Endothelial cell of umbilical vein (primary cell): ENCODE results near the gene SELPLG. TPM values are rescaled to one million over a fixed set of nuclear protein-coding genes. Genes with fewer than 3 reads are reported as not detected.
"Not testable (repeated sequence)": the region's sequence is repeated elsewhere in the genome, so short reads cannot be mapped to it uniquely, and the experiment has no call there.

Experiments
- BruUV-seq: library from RNA; stranded (reverse); fragments of 400-500 nt; replicated peaks from 2 replicates; lab custom pipeline; 2021; lab: Mats Ljungman, UMichigan
- CTCF ChIA-PET: fragments of 300-600, 350-600 bp; sonication (Branson Sonifier 250); formaldehyde crosslinking; loops from one replicate; lab custom pipeline; 2021; ENCODE audit warnings: antibody characterized with exemption, inconsistent platforms; lab: Charles Lee
- POLR2A ChIA-PET: fragments of 300-600, 350-600 bp; sonication (Branson Sonifier 250); formaldehyde crosslinking; loops from one replicate; lab custom pipeline; 2021; ENCODE audit warnings: antibody characterized with exemption, inconsistent platforms; lab: Charles Lee
- DNase-seq: peaks from one replicate; pipeline ENCODE4 v3.0.0-alpha.2; 2011; ENCODE audit warnings: low read depth, low spot score
- FAIRE-seq: peaks from 2 replicates; lab custom pipeline; 2011; peaks lifted over from hg19 to GRCh38; lab: Jason Lieb, UNC
- H2AFZ ChIP-seq: 2 replicates; pipeline ENCODE4 v1.6.0; 2012; ENCODE audit warnings: low read depth, low read length, control low read depth, inconsistent platforms
- H3K27ac ChIP-seq: 2 replicates; pipeline ENCODE4 v1.5.1; 2011; ENCODE audit warnings: low read depth, mild to moderate bottlenecking, control low read depth, low read length, moderate library complexity; ENCODE audit not compliant: insufficient read depth
- H3K27me3 ChIP-seq, 2 experiments: 2 replicates each; pipeline versions ENCODE4 v1.6.0 to v1.6.1; 2011; ENCODE audit warnings: low read length in 2 of 2, mixed read lengths in 1 of 2; ENCODE audit not compliant: control insufficient read depth in 2 of 2, insufficient read depth in 2 of 2
- H3K36me3 ChIP-seq, 2 experiments: 2 replicates in 1 of 2; 3 replicates in 1 of 2; pipeline ENCODE4 v1.5.1; 2011; ENCODE audit warnings: low read length in 2 of 2, mild to moderate bottlenecking in 1 of 2, moderate library complexity in 1 of 2; ENCODE audit not compliant: control insufficient read depth in 2 of 2, insufficient read depth in 2 of 2; ENCODE audit errors: extremely low read depth in 1 of 2
- H3K4me1 ChIP-seq: 3 replicates; pipeline ENCODE4 v1.5.1; 2011; ENCODE audit warnings: mild to moderate bottlenecking, low read length; ENCODE audit not compliant: control insufficient read depth, insufficient read depth; ENCODE audit errors: extremely low read depth
- H3K4me2 ChIP-seq: 2 replicates; pipeline ENCODE4 v1.6.1; 2011; ENCODE audit warnings: low read length, control low read depth, mixed read lengths; ENCODE audit not compliant: insufficient read depth
- H3K4me3 ChIP-seq, 3 experiments: fragments of 200-600 bp in 1 of 3; sonication (generic), shearing (Covaris generic) in 1 of 3; replicated peaks in 1 of 3; 2 replicates each; pipeline ENCODE4 v1.5.1; 2011 to 2016; ENCODE audit warnings: control low read depth in 3 of 3, low read length in 3 of 3, mild to moderate bottlenecking in 2 of 3, inconsistent platforms in 1 of 3, low read depth in 1 of 3, moderate library complexity in 1 of 3; ENCODE audit not compliant: insufficient read depth in 1 of 3
- H3K79me2 ChIP-seq: 2 replicates; pipeline ENCODE4 v1.6.0; 2012; ENCODE audit warnings: low read length, inconsistent platforms; ENCODE audit not compliant: control insufficient read depth, insufficient read depth
- H3K9ac ChIP-seq: replicated peaks from 2 replicates; pipeline ENCODE3; 2011; ENCODE audit warnings: low read length, control low read depth; ENCODE audit not compliant: insufficient read depth; ENCODE audit errors: extremely low read depth
- H3K9me1 ChIP-seq: replicated peaks from 3 replicates; pipeline ENCODE4 v1.6.0; 2011; ENCODE audit warnings: mild to moderate bottlenecking, low read length; ENCODE audit not compliant: control insufficient read depth, insufficient read depth; ENCODE audit errors: extremely low read depth
- H3K9me3 ChIP-seq: replicated peaks from 2 replicates; pipeline ENCODE4 v1.5.1; 2012; ENCODE audit warnings: low read length, inconsistent platforms; ENCODE audit not compliant: control insufficient read depth, insufficient read depth
- H4K20me1 ChIP-seq: replicated peaks from 2 replicates; pipeline ENCODE3; 2011; ENCODE audit warnings: mild to moderate bottlenecking, low read length; ENCODE audit not compliant: control insufficient read depth, insufficient read depth; ENCODE audit errors: extremely low read depth
- CTCF ChIP-seq, 2 donors: IDR thresholded peaks; 1 replicate in 1 of 2; 2 replicates in 1 of 2; pipeline ENCODE4 v1.5.1; 2011; ENCODE audit warnings: low read length in 2 of 2, mild to moderate bottlenecking in 2 of 2, moderate library complexity in 2 of 2, control low read depth in 1 of 2, inconsistent platforms in 1 of 2, low read depth in 1 of 2; ENCODE audit not compliant: insufficient read depth in 1 of 2; ENCODE audit errors: extremely low read depth in 1 of 2
- EZH2 ChIP-seq: IDR thresholded peaks from 2 replicates; pipeline ENCODE4 v1.6.1; 2012; ENCODE audit warnings: borderline replicate concordance, low read depth, mild to moderate bottlenecking, moderate library complexity, low read length, inconsistent platforms; ENCODE audit not compliant: severe bottlenecking
- FOS ChIP-seq: IDR thresholded peaks from 2 replicates; pipeline ENCODE4 v1.6.1; 2011; ENCODE audit warnings: mild to moderate bottlenecking, low read length, moderate library complexity, borderline replicate concordance; ENCODE audit not compliant: insufficient read depth
- JUN ChIP-seq: IDR thresholded peaks from 2 replicates; pipeline ENCODE4 v1.6.1; 2011; ENCODE audit warnings: borderline replicate concordance, low read depth; ENCODE audit not compliant: insufficient read length, insufficient read depth
- dilution Hi-C: fragments of 300-500 bp; cut with MboI; formaldehyde crosslinking; loops from one replicate; pipeline ENCODE4 v1.15.0; 2019; ENCODE audit warnings: low sequenced_read_pairs; ENCODE audit not compliant: extremely low pct_ligation_motif_present
- intact Hi-C: fragments of 100-400 bp; cut with micrococcal nuclease; formaldehyde crosslinking; loops from one replicate; pipeline ENCODE4 v1.10.0; 2022
- polyA plus RNA-seq, 4 experiments: library from polyadenylated mRNA; depleted of rRNA in 3 of 4; stranded (reverse) in 3 of 4; unstranded in 1 of 4; fragments of >200 nt; gene quantifications; 2 replicates each; pipeline versions ENCODE4 v1.2.1 to v1.2.3, GENCODE V29; 2011 to 2012; ENCODE audit warnings: missing spikeins in 1 of 4
- total RNA-seq: library from RNA; stranded (reverse); gene quantifications from 2 replicates; pipeline ENCODE4 v1.2.3, GENCODE V29; 2021

The SELPLG gene
- total and polyA plus RNA-seq, 2 donors (not counting 3 experiments of a cell fraction or from before 2014, with no cell fraction given): 1.0 to 1.2 TPM

- POLR2A ChIA-PET: no interaction called here
- Histone ChIP-seq H3K4me3 (no peak overlapping the region), H3K27me3 (peaks cover 0 to 4% of the 10 kb centered on the region in 2 experiments), H3K4me1 (no peaks in the 10 kb centered on the region), H2AFZ (no peak overlapping the region), H3K36me3 (no peaks in the 10 kb centered on the region), H3K4me2 (no peak overlapping the region), H3K9me1 (no peaks in the 10 kb centered on the region), H3K9ac (no peak overlapping the region), H3K27ac (no peak overlapping the region), H3K79me2 (no peaks in the 10 kb centered on the region), H4K20me1 (no peaks in the 10 kb centered on the region), H3K9me3 (no peaks in the 10 kb centered on the region)
- no peak for DNase-seq
- CTCF ChIA-PET: no interaction called here
- intact Hi-C loops: no loop called here
- no TSS peak for BruUV-seq
- no peak for FAIRE-seq
- no peak for TF ChIP-seq JUN
- no peak for TF ChIP-seq EZH2
- no peak for TF ChIP-seq CTCF (IDR thresholded peaks at IDR 0.05; ENCODE audit: extremely low read depth in 1 of 2, insufficient read depth in 1 of 2, low read depth in 1 of 2, low read length in 2 of 2)
- TF ChIP-seq FOS: no peak
- dilution Hi-C loops: no loop called here
Measured at GRCh38 chr12:108591267-108591980, 42.3 kb downstream of the SELPLG start.

- intact Hi-C loops, H3K27me3 ChIP-seq, H4K20me1 ChIP-seq, H3K9ac ChIP-seq, H3K4me3 ChIP-seq, DNase-seq, BruUV-seq, CTCF ChIA-PET, POLR2A ChIA-PET, H3K9me3 ChIP-seq, H3K9me1 ChIP-seq, FAIRE-seq, H3K4me1 ChIP-seq, H3K36me3 ChIP-seq, dilution Hi-C loops, H3K79me2 ChIP-seq, H3K4me2 ChIP-seq, H2AFZ ChIP-seq, H3K27ac ChIP-seq: not testable (repeated sequence)
Measured at GRCh38 chr12:108590463-108590862, 43.2 kb downstream of the SELPLG start.
